ENCODE results near the gene INO80D. TPM values are rescaled to one million over a fixed set of nuclear protein-coding genes. Genes with fewer than 3 reads are reported as not detected.
"Not testable (repeated sequence)": the region's sequence is repeated elsewhere in the genome, so short reads cannot be mapped to it uniquely, and the experiment has no call there.

Gene INO80D
- total RNA-seq, 6 experiments from 2014 or later = 5.2 to 9.0 (median 8.2) TPM

DNA sequence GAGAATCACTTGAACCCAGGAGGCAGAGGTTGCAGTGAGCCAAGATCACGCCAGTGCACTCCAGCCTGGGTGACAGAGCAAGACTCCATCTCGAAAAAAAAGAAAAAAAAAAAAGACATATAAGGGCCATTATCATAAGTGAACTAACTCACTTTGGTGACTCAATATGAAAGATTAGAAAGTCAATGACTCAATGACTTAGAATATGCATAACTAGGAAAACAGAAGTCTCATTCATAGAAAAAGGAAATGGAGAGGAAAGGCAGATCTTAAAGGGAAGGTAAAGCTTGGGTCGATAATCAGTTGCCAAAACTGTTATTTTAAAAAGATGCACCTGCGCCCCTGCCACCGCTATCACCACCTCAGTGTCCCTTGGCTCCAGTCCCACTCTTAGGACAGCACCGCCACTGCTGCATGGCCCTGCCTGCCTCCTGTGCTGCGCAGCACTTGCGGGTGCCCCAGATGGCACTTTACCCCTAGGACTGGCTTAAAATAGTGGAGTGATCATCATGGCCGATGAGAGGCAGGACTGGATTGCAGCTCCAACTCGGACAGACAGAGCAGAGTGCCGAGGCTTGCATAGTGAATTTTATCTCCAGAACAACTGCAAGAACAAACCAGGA, 54.7 kb downstream of the INO80D start:
- intact Hi-C loops (cut with DNase I) = no loop called here
- ATAC-seq = peak in 2 of 4 donors; percentile 23 to 32
- DNase-seq = no peak
- H3K36me3 ChIP-seq = peaks cover 0 to 15% (median 1%) of the 10 kb centered on the region in 4 donors
- 55% methylated on average over 3 of the region's 11 CpGs for WGBS (ENCODE audit: insufficient coverage, low coverage, low lambda C conversion rate, missing lambda C conversion rate)
- H3K27ac ChIP-seq = peak overlapping the region in 1 of 3 donors; percentile 61
- peaks cover 0 to 16% (median 5%) of the 10 kb centered on the region in 4 donors for H3K4me1 ChIP-seq
- H3K27me3 ChIP-seq = no peaks in the 10 kb centered on the region
- TF ChIP-seq, protein P1, sequence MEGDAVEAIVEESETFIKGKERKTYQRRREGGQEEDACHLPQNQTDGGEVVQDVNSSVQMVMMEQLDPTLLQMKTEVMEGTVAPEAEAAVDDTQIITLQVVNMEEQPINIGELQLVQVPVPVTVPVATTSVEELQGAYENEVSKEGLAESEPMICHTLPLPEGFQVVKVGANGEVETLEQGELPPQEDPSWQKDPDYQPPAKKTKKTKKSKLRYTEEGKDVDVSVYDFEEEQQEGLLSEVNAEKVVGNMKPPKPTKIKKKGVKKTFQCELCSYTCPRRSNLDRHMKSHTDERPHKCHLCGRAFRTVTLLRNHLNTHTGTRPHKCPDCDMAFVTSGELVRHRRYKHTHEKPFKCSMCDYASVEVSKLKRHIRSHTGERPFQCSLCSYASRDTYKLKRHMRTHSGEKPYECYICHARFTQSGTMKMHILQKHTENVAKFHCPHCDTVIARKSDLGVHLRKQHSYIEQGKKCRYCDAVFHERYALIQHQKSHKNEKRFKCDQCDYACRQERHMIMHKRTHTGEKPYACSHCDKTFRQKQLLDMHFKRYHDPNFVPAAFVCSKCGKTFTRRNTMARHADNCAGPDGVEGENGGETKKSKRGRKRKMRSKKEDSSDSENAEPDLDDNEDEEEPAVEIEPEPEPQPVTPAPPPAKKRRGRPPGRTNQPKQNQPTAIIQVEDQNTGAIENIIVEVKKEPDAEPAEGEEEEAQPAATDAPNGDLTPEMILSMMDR (IDR thresholded peaks at IDR 0.05) = no peak
- TF ChIP-seq POLR2A (IDR thresholded peaks at IDR 0.05) = no peak
- no peak overlapping the region for H3K4me3 ChIP-seq
- H3K9me3 ChIP-seq = no peaks in the 10 kb centered on the region

GRCh38 chr2:206028101-206028500, 57.9 kb downstream of the INO80D start:
- H3K9me3 ChIP-seq = no peaks in the 10 kb centered on the region
- DNase-seq (no peak), ATAC-seq (no peak)
- TF ChIP-seq, protein P1 (IDR thresholded peaks at IDR 0.05) = no peak
- no peak for TF ChIP-seq POLR2A (IDR thresholded peaks at IDR 0.05)
- no peak overlapping the region for H3K27ac ChIP-seq
- intact Hi-C loops (cut with DNase I) = no loop called here
- H3K36me3 ChIP-seq = peaks cover 0 to 15% (median 2%) of the 10 kb centered on the region in 4 donors
- H3K27me3 ChIP-seq = no peaks in the 10 kb centered on the region
- WGBS (ENCODE audit: insufficient coverage, low coverage, low lambda C conversion rate, missing lambda C conversion rate) = 93% methylated on average over 10 of the region's 10 CpGs
- peaks cover 0 to 16% (median 5%) of the 10 kb centered on the region in 4 donors for H3K4me1 ChIP-seq
- no peak overlapping the region for H3K4me3 ChIP-seq

GRCh38 chr2:206023183-206023582, 62.8 kb downstream of the INO80D start:
- Histone ChIP-seq H3K36me3 (peaks cover 0 to 33% (median 4%) of the 10 kb centered on the region in 4 donors), H3K4me1 (no peaks in the 10 kb centered on the region), H3K27me3 (no peaks in the 10 kb centered on the region), H3K27ac (no peak overlapping the region), H3K4me3 (no peak overlapping the region), H3K9me3 (no peaks in the 10 kb centered on the region)
- DNase-seq (no peak), ATAC-seq (peak in 1 of 4 donors; percentile 30)
- intact Hi-C loops (cut with DNase I) = no loop called here
- no peak for TF ChIP-seq POLR2A (IDR thresholded peaks at IDR 0.05)
- TF ChIP-seq, protein P1 (IDR thresholded peaks at IDR 0.05) = peak in 2 of 4 donors; percentile 10 to 21
- WGBS (ENCODE audit: insufficient coverage, low coverage, low lambda C conversion rate, missing lambda C conversion rate) = 77% methylated on average over 5 of the region's 8 CpGs

- Histone ChIP-seq H3K4me3 (no peak overlapping the region), H3K9me3 (no peaks in the 10 kb centered on the region), H3K36me3 (peaks cover 0 to 27% (median 5%) of the 10 kb centered on the region in 4 donors), H3K27ac (no peak overlapping the region), H3K27me3 (no peaks in the 10 kb centered on the region), H3K4me1 (no peaks in the 10 kb centered on the region)
- intact Hi-C loops (cut with DNase I) = no loop called here
- ATAC-seq (no peak), DNase-seq (no peak)
- 90% methylated on average over 2 of the region's 2 CpGs for WGBS (ENCODE audit: insufficient coverage, low coverage, low lambda C conversion rate, missing lambda C conversion rate)
- TF ChIP-seq, protein P1 (IDR thresholded peaks at IDR 0.05) = no peak
- TF ChIP-seq POLR2A (IDR thresholded peaks at IDR 0.05) = no peak
Measured at GRCh38 chr2:206020171-206020570, 65.8 kb downstream of the INO80D start.

DNA sequence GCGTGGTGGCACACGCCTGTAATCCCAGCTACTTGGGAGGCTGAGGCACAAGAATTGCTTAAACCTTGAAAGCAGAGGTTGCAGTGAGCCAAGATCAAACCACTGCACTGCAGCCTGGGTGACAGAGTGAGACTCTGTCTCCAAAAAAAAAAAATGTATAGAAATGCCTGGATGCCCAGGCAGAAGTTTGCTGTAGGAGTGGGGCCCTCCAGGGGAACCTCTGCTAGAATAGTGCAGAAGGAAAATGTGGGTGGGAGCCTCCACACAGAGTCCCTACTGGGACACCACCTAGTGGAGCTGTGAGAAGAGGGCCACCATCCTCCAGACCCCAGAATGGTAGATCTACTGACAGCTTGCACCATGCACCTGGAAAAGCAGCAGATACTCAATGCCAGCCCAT, 70.2 kb downstream of the INO80D start:
- H3K4me1 ChIP-seq; H3K27ac ChIP-seq; H3K4me3 ChIP-seq; H3K27me3 ChIP-seq; DNase-seq; ATAC-seq; intact Hi-C loops (cut with DNase I); H3K9me3 ChIP-seq: not testable (repeated sequence)
- H3K36me3 ChIP-seq = peaks cover 0 to 27% (median 5%) of the 10 kb centered on the region in 4 donors
- no CpG with 5 or more reads among the region's 2 CpGs for WGBS (ENCODE audit: insufficient coverage, low coverage, low lambda C conversion rate, missing lambda C conversion rate)
